D721Med (cell line): ENCODE data around the gene NAGK.
"Not testable (repeated sequence)": the region's sequence is repeated elsewhere in the genome, so short reads cannot be mapped to it uniquely, and the experiment has no call there.

Experiments used
- DNase-seq: peaks from one replicate; pipeline ENCODE4 v3.0.0; 2011; ENCODE audit warnings: low spot score; ENCODE audit not compliant: insufficient read length
- FAIRE-seq: peaks from 2 replicates; lab custom pipeline; 2011; peaks lifted over from hg19 to GRCh38; lab: Jason Lieb, UNC
- CTCF ChIP-seq: IDR thresholded peaks from 2 replicates; pipeline ENCODE4 v1.5.1; 2012; ENCODE audit warnings: mild to moderate bottlenecking, control low read depth; ENCODE audit not compliant: insufficient read depth; ENCODE audit errors: missing control alignments

The NAGK gene

GRCh38 chr2:71100195-71100964 lies 31.9 kb downstream of the NAGK start:
- FAIRE-seq (no peak), DNase-seq (peak; percentile 38)
- peak; percentile 66 for TF ChIP-seq CTCF

GRCh38 chr2:71101656-71102055 lies 33.2 kb downstream of the NAGK start:
- DNase-seq (no peak), FAIRE-seq (no peak)
- TF ChIP-seq CTCF = no peak

- FAIRE-seq (no peak), DNase-seq (no peak)
- TF ChIP-seq CTCF = no peak
Observed at GRCh38 chr2:71102981-71103681, 34.7 kb downstream of the NAGK start.

- FAIRE-seq (no peak), DNase-seq (no peak)
- TF ChIP-seq CTCF = no peak
Observed at GRCh38 chr2:71103809-71104208, 35.4 kb downstream of the NAGK start.

GRCh38 chr2:71106463-71106862 lies 38.0 kb downstream of the NAGK start:
- not testable (repeated sequence) for FAIRE-seq, DNase-seq

- DNase-seq = no peak
- no peak for TF ChIP-seq CTCF
- FAIRE-seq = no peak
Observed at GRCh38 chr2:71108091-71108490, 39.6 kb downstream of the NAGK start.

- DNase-seq (no peak), FAIRE-seq (no peak)
- TF ChIP-seq CTCF = no peak
Observed at GRCh38 chr2:71113843-71114242, 45.4 kb downstream of the NAGK start.
